GM08714 (cell line): Measurements from ENCODE around the gene ITGA6.

ENCODE experiments used
- H3K4me3 ChIP-seq: fragments of 200-500 bp; sonication (Bioruptor generic); 2 replicates; pipeline ENCODE4 v1.5.1; 2014; ENCODE audit warnings: mild to moderate bottlenecking, low read length, inconsistent platforms
- ZNF274 ChIP-seq: IDR thresholded peaks from 2 replicates; pipeline ENCODE4 v1.6.1; 2012; ENCODE audit warnings: mild to moderate bottlenecking, low read depth, low read length

ITGA6 gene

GRCh38 chr2:172460780-172461201 is 33.4 kb downstream of the ITGA6 start:
- H3K4me3 ChIP-seq: no peak overlapping the region

DNA sequence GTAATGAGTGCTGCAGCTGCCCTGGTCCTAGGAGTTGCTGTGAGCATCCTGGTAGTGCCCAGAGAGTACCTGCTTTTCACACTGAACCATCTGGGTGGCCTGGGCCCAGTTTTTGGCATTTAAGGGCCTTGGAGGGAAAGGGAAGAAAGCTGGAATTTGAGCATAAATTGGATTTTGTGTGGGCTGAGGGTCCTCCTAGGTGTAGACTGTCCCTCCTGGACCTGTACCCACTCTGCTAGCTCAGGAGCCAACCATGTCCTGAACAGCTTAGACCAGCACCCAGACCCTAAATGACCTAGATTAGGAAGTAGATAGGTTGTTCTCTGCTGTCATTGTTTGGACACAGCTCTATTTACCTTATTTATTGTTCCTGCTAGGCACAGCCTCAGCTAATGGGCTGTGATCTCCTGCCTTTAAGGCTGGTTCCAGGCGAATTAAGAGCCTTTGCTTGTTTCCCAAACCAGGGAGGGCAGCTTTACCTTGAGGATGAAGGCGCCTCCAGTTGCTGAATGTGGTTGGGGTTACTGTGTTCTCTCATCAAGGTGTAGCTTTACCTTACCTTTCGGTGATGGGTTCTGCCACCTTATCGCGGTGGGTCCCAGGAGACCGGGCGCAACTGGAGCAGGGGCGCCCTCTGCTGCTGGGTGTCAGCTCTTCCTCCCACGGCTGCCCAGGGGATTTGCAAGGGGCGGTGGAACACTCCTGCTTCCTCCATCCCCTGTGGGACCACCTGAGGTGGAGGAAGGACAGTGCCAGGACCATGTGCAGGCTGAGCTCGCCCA is 34.4 kb downstream of the ITGA6 start:
- H3K4me3 ChIP-seq: no peak overlapping the region
- no peak for TF ChIP-seq ZNF274

More at GRCh38 chr2:172460780-172461201, 33.4 kb downstream of the ITGA6 start:
- no peak for TF ChIP-seq ZNF274

- no peak for TF ChIP-seq ZNF274
- no peak overlapping the region for H3K4me3 ChIP-seq
Measured at GRCh38 chr2:172462373-172462848, 35.0 kb downstream of the ITGA6 start.

DNA sequence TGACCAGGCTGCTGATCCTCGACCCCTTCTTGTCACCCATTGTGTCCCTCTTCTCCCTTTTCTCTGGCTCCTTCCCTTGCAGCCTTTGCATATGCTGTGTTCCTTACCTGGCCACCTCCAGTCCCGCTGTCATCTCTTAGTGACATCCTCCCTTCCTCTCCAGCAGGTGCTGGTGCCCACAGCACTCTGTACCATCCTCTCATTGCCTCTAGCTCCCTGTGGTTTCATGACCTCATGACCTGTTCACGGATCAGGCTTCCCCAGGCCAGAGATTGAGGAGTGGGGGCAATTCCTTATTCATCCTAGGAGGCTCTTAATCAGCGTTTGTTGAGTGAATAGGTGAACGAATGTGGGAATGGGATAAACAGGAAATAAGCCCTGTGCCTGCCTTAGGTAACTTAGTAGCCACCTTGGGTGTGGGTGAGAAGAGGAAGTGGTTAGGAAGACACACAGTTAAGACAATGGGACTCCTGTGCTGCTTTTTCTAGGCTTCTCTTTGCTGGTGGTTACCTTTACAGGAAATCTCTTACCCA is 35.5 kb downstream of the ITGA6 start:
- no peak overlapping the region for H3K4me3 ChIP-seq
- TF ChIP-seq ZNF274: no peak

GRCh38 chr2:172464400-172465129 is 37.2 kb downstream of the ITGA6 start:
- no peak overlapping the region for H3K4me3 ChIP-seq
- TF ChIP-seq ZNF274: no peak

- H3K4me3 ChIP-seq: no peak overlapping the region
- TF ChIP-seq ZNF274: no peak
Measured at GRCh38 chr2:172465417-172466334, 38.3 kb downstream of the ITGA6 start.

DNA sequence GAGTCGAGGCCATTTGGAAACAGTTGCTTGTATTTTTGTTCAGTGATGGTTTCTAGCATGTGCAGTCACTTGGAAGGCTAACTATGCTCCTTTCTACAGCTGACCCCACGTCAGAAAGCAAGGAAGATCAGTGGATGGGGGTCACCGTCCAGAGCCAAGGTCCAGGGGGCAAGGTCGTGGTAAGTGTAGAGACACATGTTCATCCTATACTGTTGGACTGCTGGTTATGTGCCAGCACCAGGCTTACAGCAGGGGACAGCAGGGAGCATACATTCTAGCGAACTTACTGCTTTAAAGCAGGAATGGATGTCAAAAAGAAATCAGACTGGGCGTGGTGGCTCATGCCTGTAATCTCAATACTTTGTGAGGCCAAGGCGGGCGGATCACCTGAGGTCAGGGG is 40.0 kb downstream of the ITGA6 start:
- no peak overlapping the region for H3K4me3 ChIP-seq
- no peak for TF ChIP-seq ZNF274

GRCh38 chr2:172470958-172471922 is 43.9 kb downstream of the ITGA6 start:
- H3K4me3 ChIP-seq: no peak overlapping the region
- TF ChIP-seq ZNF274: no peak

- TF ChIP-seq ZNF274: no peak
Measured at GRCh38 chr2:172472446-172473033, 45.2 kb downstream of the ITGA6 start.

DNA sequence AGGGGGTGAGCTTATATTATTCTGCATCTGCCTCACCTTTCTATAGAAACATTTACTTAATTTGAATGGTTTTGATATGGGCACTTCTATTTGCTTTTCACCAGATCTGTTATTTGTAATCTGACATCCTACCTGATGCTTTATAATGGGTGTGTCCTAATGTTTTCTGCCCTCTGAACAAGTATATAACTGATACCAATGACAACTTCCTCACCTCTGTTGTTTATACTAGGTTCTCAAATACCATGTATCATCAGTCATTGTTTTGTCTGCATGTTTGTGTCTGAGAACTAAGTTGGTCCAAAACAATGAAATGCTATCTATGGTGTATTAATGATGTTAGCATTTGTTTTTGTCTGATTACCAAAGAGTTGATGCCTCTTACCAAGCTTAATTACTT is 45.8 kb downstream of the ITGA6 start:
- TF ChIP-seq ZNF274: no peak
- H3K4me3 ChIP-seq: no peak overlapping the region

More at GRCh38 chr2:172472446-172473033, 45.2 kb downstream of the ITGA6 start:
- no peak overlapping the region for H3K4me3 ChIP-seq

- H3K4me3 ChIP-seq: no peak overlapping the region
- TF ChIP-seq ZNF274: no peak
Measured at GRCh38 chr2:172478353-172478752, 51.0 kb downstream of the ITGA6 start.
